KMS-11 (cell line): ENCODE results near the gene AKAP8L.
"Not testable (repeated sequence)": the region's sequence is repeated elsewhere in the genome, so short reads cannot be mapped to it uniquely, and the experiment has no call there.

Source experiments
- H2AFZ ChIP-seq: fragments of 200-600 bp; sonication (generic); 2 replicates; pipeline ENCODE4 v1.6.1; 2016; ENCODE audit warnings: antibody characterized with exemption, mixed run types, low read depth
- H3K27ac ChIP-seq: fragments of 200-600 bp; sonication (generic); 2 replicates; pipeline ENCODE4 v1.6.1; 2016; ENCODE audit warnings: mild to moderate bottlenecking, mixed run types
- H3K27me3 ChIP-seq: fragments of 200-600 bp; sonication (generic); 2 replicates; pipeline ENCODE4 v1.6.1; 2017; ENCODE audit warnings: mild to moderate bottlenecking, low read depth, mixed run types, moderate library complexity; ENCODE audit not compliant: insufficient read depth
- H3K36me3 ChIP-seq: fragments of 200-600 bp; sonication (generic); 2 replicates; pipeline ENCODE4 v1.6.1; 2017; ENCODE audit warnings: mild to moderate bottlenecking, mixed run types; ENCODE audit not compliant: insufficient read depth
- H3K4me1 ChIP-seq: fragments of 200-600 bp; sonication (generic); 2 replicates; pipeline ENCODE4 v1.6.1; 2016; ENCODE audit warnings: mild to moderate bottlenecking, low read depth, mixed run types; ENCODE audit not compliant: poor library complexity, severe bottlenecking
- H3K4me2 ChIP-seq: fragments of 200-600 bp; sonication (generic); 2 replicates; pipeline ENCODE4 v1.7.0; 2016; ENCODE audit warnings: mild to moderate bottlenecking, mixed run types
- H3K4me3 ChIP-seq: fragments of 200-600 bp; sonication (generic); IDR thresholded peaks from 2 replicates; pipeline ENCODE4 v1.6.1; 2017; ENCODE audit warnings: low read depth, low read length, mixed read lengths; ENCODE audit not compliant: insufficient read depth
- H3K79me2 ChIP-seq: fragments of 200-600 bp; sonication (generic); 2 replicates; pipeline ENCODE4 v1.6.1; 2016; ENCODE audit warnings: low read depth, mixed run types; ENCODE audit not compliant: insufficient read depth
- H3K9ac ChIP-seq: fragments of 200-600 bp; sonication (generic); 2 replicates; pipeline ENCODE4 v1.6.1; 2016; ENCODE audit warnings: mild to moderate bottlenecking, mixed run types
- H4K20me1 ChIP-seq: fragments of 200-600 bp; sonication (generic); 2 replicates; pipeline ENCODE4 v1.6.1; 2016; ENCODE audit warnings: mild to moderate bottlenecking, mixed run types; ENCODE audit not compliant: insufficient read depth
- CTCF ChIP-seq: fragments of 200-600 bp; sonication (generic); conservative IDR thresholded peaks from 2 replicates; pipeline ENCODE4 v1.6.1; 2017; ENCODE audit warnings: low read depth, mild to moderate bottlenecking, antibody characterized with exemption, low read length, moderate library complexity, mixed read lengths

Gene AKAP8L

DNA sequence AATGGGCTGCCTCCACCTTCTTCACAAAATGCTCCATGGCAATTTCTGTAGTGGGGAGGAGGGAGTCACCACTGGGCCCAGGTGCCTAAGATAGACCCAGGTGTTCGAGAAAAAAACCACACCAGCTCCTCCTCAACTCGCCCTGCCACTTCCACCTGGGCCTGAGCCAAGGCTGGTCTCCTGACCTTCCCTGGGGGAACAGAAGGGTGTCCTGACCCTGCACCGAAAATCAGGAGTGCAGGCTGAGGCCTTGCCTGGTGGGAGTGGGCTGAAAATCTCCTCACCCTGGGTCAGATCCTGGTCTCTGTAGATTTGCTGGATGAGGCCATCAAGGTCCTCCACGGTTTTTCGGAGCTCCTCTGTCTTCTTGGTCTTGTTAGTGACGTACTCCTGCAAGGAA is 21.6 kb downstream of the AKAP8L start:
- H3K27ac ChIP-seq: no peak overlapping the region
- H3K9ac ChIP-seq: no peak overlapping the region
- H2AFZ ChIP-seq: no peak overlapping the region
- H3K27me3 ChIP-seq: no peaks in the 10 kb centered on the region
- H3K36me3 ChIP-seq: no peaks in the 10 kb centered on the region; the same call in 1 of the 2 replicates
- no peak for TF ChIP-seq CTCF
- no peak overlapping the region for H3K4me3 ChIP-seq
- no peaks in the 10 kb centered on the region for H3K4me1 ChIP-seq
- peaks cover 6% of the 10 kb centered on the region; the same call in 1 of the 2 replicates for H3K79me2 ChIP-seq
- no peaks in the 10 kb centered on the region for H4K20me1 ChIP-seq
- H3K4me2 ChIP-seq: no peak overlapping the region

DNA sequence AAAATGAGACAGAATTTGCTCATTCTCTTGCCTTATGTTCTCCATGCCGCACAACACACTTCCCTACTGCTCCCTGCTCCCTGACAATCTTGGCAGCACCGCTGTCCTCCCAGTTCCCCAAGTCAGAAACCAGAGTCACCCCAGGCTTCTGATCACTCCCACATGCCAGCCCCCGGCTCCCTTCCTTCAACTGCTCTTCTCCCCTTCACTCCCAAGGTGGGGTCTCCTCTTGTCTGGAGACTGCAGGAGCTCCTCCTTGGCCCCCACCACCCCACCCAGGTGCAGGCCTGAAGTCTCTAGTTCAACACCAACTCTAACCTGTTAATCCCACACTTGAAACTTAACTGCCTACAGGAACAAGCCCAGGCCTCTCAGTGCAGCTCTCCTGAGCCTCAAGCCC is 22.4 kb downstream of the AKAP8L start:
- no peak for TF ChIP-seq CTCF
- H3K36me3 ChIP-seq: no peaks in the 10 kb centered on the region; the same call in 1 of the 2 replicates
- no peaks in the 10 kb centered on the region for H4K20me1 ChIP-seq
- H3K4me2 ChIP-seq: no peak overlapping the region
- H3K4me1 ChIP-seq: no peaks in the 10 kb centered on the region
- no peaks in the 10 kb centered on the region for H3K27me3 ChIP-seq
- no peak overlapping the region for H3K4me3 ChIP-seq
- H2AFZ ChIP-seq: no peak overlapping the region
- no peak overlapping the region for H3K27ac ChIP-seq
- no peaks in the 10 kb centered on the region for H3K79me2 ChIP-seq
- no peak overlapping the region for H3K9ac ChIP-seq

DNA sequence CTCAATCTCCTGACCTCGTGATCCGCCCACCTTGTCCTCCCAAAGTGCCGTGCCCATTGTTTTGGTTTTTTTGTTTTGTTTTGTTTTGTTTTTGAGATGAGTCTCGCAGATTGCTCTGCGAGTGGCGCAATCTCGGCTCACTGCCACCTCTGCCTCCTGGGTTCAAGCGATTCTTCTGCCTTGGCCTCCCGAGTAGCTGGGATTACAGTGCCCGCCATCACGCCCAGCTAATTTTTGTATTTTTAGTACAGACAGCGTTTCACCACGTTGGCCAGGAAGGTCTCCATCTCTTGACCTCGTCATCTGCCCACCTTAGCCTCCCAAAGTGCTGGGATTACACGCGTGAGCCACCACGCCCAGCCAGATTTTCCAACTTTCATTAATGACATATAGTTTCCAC is 23.5 kb downstream of the AKAP8L start:
- H3K4me2 ChIP-seq, H3K79me2 ChIP-seq, H3K27ac ChIP-seq, H3K36me3 ChIP-seq, H3K4me3 ChIP-seq, H4K20me1 ChIP-seq, H3K27me3 ChIP-seq, H3K4me1 ChIP-seq, H2AFZ ChIP-seq, H3K9ac ChIP-seq: not testable (repeated sequence)

DNA sequence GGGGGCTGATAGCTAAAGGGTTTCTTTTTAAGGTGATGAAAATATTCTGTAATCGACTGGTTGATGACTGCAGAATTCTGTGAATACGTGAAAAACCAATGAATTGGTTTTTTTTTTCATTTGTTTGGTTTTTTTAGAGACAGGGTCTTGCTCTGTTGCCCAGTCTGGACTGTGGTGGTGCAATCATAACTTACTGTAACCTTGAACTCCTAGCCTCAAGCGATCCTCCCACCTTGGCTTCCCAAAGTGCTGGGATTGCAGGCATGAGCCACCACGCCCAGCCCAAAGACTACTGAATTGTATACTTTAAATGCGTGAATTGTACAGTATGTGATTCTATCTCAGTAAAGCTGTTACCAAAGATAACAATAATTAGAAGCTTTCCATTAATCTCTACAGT is 24.4 kb downstream of the AKAP8L start:
- Histone ChIP-seq H3K4me2 (no peak overlapping the region), H2AFZ (no peak overlapping the region), H3K4me1 (no peaks in the 10 kb centered on the region), H3K4me3 (no peak overlapping the region), H3K27me3 (no peaks in the 10 kb centered on the region), H3K9ac (no peak overlapping the region), H3K27ac (no peak overlapping the region), H3K79me2 (no peaks in the 10 kb centered on the region; the same call in 1 of the 2 replicates), H4K20me1 (no peaks in the 10 kb centered on the region), H3K36me3 (no peaks in the 10 kb centered on the region; the same call in 1 of the 2 replicates)
- TF ChIP-seq CTCF: no peak

- H3K9ac ChIP-seq: no peak overlapping the region
- no peaks in the 10 kb centered on the region for H3K4me1 ChIP-seq
- H2AFZ ChIP-seq: no peak overlapping the region
- H4K20me1 ChIP-seq: no peaks in the 10 kb centered on the region
- no peak overlapping the region for H3K4me2 ChIP-seq
- no peak for TF ChIP-seq CTCF
- no peaks in the 10 kb centered on the region for H3K27me3 ChIP-seq
- H3K4me3 ChIP-seq: no peak overlapping the region
- H3K27ac ChIP-seq: no peak overlapping the region
- no peaks in the 10 kb centered on the region; the same call in 1 of the 2 replicates for H3K36me3 ChIP-seq
- H3K79me2 ChIP-seq: no peaks in the 10 kb centered on the region; the same call in 1 of the 2 replicates
These were observed 24.8 kb downstream of the AKAP8L start for GRCh38 chr19:15393963-15394362.
